ENCODE measurements around the gene MAFG. TPM values are rescaled to one million over a fixed set of nuclear protein-coding genes. Genes with fewer than 3 reads are reported as not detected.

The MAFG gene
- total and polyA plus RNA-seq, 9 of the 15 experiments (the other 6 are each of a cell fraction or from before 2014, with no cell fraction given): 1.1 to 58.1 (median 24.9) TPM

DNA sequence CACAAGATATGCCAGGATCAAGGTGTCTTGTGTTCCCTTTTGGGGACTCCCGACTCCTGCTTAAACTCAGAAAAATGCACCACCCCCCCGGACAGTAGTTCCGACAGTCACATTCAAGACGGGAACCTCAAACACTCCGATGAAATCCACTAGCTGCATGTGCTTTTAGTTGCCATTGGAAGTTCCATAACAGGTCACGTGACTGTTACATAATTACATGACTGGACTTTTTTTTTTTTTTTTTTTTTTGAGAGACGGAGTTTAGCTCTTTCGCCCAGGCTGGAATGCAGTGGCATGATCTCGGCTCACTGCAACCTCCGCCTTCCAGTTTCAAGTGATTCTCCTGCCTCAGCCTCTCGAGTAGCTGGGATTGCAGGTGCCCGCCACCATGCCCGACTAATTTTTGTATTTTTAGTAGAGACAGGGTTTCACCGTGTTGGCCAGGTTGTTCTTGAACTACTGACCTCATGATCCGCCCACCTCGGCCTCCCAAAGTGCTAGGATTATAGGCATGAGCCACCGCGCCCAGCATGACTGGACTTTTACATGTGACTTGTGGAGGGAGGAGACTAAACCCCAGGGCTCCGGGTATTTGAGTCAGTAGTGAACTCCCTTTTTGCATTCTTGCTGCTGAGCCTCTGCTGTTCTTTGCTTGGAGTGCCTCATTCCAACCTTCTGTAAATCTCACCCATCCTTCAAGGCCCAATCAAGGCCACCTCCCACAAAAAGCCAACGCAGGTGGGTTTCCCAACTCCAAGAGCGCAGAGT is 11.1 kb downstream of the MAFG start (continued):
- TF ChIP-seq BACH1 (tag; IDR thresholded peaks at IDR 0.05) (no peak), BHLHE40 (IDR thresholded peaks at IDR 0.05; ENCODE audit: low read length) (peak; percentile 26; the same call in 1 of the 2 replicates), NCOA1 (IDR thresholded peaks at IDR 0.05; ENCODE audit: low read depth) (no peak), ZSCAN32 (CRISPR knock-in tag; IDR thresholded peaks at IDR 0.05) (no peak), C11orf30 (IDR thresholded peaks at IDR 0.05; ENCODE audit: low read depth) (peak; percentile 37), BDP1 (IDR thresholded peaks at IDR 0.05; ENCODE audit: insufficient read depth, insufficient read length) (no peak), RCOR1 (IDR thresholded peaks at IDR 0.05; ENCODE audit: borderline replicate concordance in 1 of 2, low read depth in 2 of 2, low read length in 2 of 2) (no peak)
- TF ChIP-seq, protein P1, sequence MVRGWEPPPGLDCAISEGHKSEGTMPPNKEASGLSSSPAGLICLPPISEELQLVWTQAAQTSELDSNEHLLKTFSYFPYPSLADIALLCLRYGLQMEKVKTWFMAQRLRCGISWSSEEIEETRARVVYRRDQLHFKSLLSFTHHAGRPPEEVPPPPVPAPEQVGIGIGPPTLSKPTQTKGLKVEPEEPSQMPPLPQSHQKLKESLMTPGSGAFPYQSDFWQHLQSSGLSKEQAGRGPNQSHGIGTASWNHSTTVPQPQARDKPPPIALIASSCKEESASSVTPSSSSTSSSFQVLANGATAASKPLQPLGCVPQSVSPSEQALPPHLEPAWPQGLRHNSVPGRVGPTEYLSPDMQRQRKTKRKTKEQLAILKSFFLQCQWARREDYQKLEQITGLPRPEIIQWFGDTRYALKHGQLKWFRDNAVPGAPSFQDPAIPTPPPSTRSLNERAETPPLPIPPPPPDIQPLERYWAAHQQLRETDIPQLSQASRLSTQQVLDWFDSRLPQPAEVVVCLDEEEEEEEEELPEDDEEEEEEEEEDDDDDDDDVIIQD (CRISPR knock-in tag; IDR thresholded peaks at IDR 0.05): no peak
- TF ChIP-seq, protein P2, sequence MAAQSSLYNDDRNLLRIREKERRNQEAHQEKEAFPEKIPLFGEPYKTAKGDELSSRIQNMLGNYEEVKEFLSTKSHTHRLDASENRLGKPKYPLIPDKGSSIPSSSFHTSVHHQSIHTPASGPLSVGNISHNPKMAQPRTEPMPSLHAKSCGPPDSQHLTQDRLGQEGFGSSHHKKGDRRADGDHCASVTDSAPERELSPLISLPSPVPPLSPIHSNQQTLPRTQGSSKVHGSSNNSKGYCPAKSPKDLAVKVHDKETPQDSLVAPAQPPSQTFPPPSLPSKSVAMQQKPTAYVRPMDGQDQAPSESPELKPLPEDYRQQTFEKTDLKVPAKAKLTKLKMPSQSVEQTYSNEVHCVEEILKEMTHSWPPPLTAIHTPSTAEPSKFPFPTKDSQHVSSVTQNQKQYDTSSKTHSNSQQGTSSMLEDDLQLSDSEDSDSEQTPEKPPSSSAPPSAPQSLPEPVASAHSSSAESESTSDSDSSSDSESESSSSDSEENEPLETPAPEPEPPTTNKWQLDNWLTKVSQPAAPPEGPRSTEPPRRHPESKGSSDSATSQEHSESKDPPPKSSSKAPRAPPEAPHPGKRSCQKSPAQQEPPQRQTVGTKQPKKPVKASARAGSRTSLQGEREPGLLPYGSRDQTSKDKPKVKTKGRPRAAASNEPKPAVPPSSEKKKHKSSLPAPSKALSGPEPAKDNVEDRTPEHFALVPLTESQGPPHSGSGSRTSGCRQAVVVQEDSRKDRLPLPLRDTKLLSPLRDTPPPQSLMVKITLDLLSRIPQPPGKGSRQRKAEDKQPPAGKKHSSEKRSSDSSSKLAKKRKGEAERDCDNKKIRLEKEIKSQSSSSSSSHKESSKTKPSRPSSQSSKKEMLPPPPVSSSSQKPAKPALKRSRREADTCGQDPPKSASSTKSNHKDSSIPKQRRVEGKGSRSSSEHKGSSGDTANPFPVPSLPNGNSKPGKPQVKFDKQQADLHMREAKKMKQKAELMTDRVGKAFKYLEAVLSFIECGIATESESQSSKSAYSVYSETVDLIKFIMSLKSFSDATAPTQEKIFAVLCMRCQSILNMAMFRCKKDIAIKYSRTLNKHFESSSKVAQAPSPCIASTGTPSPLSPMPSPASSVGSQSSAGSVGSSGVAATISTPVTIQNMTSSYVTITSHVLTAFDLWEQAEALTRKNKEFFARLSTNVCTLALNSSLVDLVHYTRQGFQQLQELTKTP (IDR thresholded peaks at IDR 0.05; ENCODE audit: low read depth in 1 of 2, partially characterized antibody in 2 of 2): no peak
- TF ChIP-seq, protein P3, sequence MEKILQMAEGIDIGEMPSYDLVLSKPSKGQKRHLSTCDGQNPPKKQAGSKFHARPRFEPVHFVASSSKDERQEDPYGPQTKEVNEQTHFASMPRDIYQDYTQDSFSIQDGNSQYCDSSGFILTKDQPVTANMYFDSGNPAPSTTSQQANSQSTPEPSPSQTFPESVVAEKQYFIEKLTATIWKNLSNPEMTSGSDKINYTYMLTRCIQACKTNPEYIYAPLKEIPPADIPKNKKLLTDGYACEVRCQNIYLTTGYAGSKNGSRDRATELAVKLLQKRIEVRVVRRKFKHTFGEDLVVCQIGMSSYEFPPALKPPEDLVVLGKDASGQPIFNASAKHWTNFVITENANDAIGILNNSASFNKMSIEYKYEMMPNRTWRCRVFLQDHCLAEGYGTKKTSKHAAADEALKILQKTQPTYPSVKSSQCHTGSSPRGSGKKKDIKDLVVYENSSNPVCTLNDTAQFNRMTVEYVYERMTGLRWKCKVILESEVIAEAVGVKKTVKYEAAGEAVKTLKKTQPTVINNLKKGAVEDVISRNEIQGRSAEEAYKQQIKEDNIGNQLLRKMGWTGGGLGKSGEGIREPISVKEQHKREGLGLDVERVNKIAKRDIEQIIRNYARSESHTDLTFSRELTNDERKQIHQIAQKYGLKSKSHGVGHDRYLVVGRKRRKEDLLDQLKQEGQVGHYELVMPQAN (IDR thresholded peaks at IDR 0.05; ENCODE audit: borderline replicate concordance): no peak; the same call in 1 of the 2 replicates
- TF ChIP-seq, protein P4, sequence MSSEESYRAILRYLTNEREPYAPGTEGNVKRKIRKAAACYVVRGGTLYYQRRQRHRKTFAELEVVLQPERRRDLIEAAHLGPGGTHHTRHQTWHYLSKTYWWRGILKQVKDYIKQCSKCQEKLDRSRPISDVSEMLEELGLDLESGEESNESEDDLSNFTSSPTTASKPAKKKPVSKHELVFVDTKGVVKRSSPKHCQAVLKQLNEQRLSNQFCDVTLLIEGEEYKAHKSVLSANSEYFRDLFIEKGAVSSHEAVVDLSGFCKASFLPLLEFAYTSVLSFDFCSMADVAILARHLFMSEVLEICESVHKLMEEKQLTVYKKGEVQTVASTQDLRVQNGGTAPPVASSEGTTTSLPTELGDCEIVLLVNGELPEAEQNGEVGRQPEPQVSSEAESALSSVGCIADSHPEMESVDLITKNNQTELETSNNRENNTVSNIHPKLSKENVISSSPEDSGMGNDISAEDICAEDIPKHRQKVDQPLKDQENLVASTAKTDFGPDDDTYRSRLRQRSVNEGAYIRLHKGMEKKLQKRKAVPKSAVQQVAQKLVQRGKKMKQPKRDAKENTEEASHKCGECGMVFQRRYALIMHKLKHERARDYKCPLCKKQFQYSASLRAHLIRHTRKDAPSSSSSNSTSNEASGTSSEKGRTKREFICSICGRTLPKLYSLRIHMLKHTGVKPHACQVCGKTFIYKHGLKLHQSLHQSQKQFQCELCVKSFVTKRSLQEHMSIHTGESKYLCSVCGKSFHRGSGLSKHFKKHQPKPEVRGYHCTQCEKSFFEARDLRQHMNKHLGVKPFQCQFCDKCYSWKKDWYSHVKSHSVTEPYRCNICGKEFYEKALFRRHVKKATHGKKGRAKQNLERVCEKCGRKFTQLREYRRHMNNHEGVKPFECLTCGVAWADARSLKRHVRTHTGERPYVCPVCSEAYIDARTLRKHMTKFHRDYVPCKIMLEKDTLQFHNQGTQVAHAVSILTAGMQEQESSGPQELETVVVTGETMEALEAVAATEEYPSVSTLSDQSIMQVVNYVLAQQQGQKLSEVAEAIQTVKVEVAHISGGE (CRISPR knock-in tag; IDR thresholded peaks at IDR 0.05): no peak
- TF ChIP-seq, protein P5, sequence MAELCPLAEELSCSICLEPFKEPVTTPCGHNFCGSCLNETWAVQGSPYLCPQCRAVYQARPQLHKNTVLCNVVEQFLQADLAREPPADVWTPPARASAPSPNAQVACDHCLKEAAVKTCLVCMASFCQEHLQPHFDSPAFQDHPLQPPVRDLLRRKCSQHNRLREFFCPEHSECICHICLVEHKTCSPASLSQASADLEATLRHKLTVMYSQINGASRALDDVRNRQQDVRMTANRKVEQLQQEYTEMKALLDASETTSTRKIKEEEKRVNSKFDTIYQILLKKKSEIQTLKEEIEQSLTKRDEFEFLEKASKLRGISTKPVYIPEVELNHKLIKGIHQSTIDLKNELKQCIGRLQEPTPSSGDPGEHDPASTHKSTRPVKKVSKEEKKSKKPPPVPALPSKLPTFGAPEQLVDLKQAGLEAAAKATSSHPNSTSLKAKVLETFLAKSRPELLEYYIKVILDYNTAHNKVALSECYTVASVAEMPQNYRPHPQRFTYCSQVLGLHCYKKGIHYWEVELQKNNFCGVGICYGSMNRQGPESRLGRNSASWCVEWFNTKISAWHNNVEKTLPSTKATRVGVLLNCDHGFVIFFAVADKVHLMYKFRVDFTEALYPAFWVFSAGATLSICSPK (IDR thresholded peaks at IDR 0.05; ENCODE audit: borderline replicate concordance): no peak
